Measurements from ENCODE around the gene F3. TPM values are rescaled to one million over a fixed set of nuclear protein-coding genes. Genes with fewer than 3 reads are reported as not detected.

Gene F3
- polyA plus RNA-seq, 2 donors: 28.7 to 39.1 TPM

DNA sequence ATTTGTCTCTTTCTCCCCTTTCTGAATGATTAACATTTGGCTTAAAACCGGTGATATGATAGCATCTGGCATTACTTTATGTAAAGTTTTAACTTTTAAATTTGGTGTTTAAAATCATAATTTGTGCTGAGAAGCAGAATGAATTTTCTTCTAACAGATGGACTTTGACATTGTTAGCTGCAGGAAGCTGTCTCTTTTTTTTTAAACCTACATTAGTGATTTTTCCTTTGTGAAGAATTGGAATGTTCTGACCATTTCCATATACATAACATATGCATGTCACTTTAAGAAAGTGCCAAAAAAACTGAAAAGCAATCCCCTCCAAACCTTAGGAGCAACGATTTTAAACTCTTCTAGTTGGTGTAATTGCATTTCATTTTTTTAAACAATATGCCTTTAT lies 22.2 kb downstream of the F3 start:
- Histone ChIP-seq H3K27me3 (ENCODE audit: control insufficient read depth in 1 of 2, insufficient read depth in 2 of 2, low read length in 2 of 2) (no peaks in the 10 kb centered on the region), H3K4me1 (ENCODE audit: control insufficient read depth in 2 of 2, insufficient read depth in 2 of 2, low read length in 1 of 2) (no peaks in the 10 kb centered on the region), H3K9me3 (ENCODE audit: control insufficient read depth in 2 of 2, insufficient read depth in 1 of 2, low read depth in 1 of 2, low read length in 1 of 2) (no peaks in the 10 kb centered on the region), H3K36me3 (ENCODE audit: control insufficient read depth in 2 of 2, insufficient read depth in 2 of 2, low read length in 1 of 2) (no peaks in the 10 kb centered on the region), H3K4me3 (ENCODE audit: low read depth in 1 of 2, low read length in 2 of 2) (no peak overlapping the region), H3K27ac (ENCODE audit: low read depth in 2 of 2, low read length in 1 of 2) (no peak overlapping the region)
- 62 to 67% methylated on average over 2 of the region's 2 CpGs for WGBS, 2 donors

DNA sequence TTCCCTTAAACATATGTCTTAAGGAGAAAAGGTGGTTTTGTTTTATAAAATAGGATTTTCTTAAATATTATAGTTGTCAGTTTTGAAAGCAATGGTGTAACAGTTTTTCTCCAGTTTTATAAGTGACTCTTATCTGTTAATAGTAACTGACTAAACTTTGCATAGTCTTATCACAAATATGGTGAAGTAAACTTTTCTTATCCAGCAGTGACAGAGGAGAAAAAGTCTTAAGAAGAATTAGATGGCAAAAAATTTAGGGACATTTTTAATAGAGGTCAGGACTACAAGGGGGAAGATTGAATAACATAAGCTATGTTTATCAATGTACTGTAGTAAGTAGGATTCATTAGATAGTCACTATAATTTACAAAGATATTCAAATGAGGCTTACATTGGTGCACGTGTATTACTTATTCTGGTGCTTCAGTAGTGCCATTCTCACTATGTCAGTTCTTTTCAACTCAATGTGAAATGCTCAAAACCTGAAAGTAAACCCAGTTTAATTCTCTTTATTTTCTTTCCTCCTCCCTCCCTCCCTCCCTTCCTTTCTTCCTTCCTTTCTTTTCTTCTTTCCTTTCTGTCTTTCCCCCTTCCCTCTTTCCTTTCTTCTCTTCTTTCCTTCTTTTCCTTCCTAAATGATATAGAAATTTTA lies 26.1 kb downstream of the F3 start:
- Histone ChIP-seq H3K27me3 (ENCODE audit: control insufficient read depth in 1 of 2, insufficient read depth in 2 of 2, low read length in 2 of 2) (no peaks in the 10 kb centered on the region), H3K4me3 (ENCODE audit: low read depth in 1 of 2, low read length in 2 of 2) (no peak overlapping the region), H3K4me1 (ENCODE audit: control insufficient read depth in 2 of 2, insufficient read depth in 2 of 2, low read length in 1 of 2) (no peaks in the 10 kb centered on the region), H3K9me3 (ENCODE audit: control insufficient read depth in 2 of 2, insufficient read depth in 1 of 2, low read depth in 1 of 2, low read length in 1 of 2) (no peaks in the 10 kb centered on the region), H3K27ac (ENCODE audit: low read depth in 2 of 2, low read length in 1 of 2) (no peak overlapping the region), H3K36me3 (ENCODE audit: control insufficient read depth in 2 of 2, insufficient read depth in 2 of 2, low read length in 1 of 2) (no peaks in the 10 kb centered on the region)
- whole genome bisulfite sequencing, 2 donors: 75 to 93% methylated on average over 1 of the region's 1 CpG

DNA sequence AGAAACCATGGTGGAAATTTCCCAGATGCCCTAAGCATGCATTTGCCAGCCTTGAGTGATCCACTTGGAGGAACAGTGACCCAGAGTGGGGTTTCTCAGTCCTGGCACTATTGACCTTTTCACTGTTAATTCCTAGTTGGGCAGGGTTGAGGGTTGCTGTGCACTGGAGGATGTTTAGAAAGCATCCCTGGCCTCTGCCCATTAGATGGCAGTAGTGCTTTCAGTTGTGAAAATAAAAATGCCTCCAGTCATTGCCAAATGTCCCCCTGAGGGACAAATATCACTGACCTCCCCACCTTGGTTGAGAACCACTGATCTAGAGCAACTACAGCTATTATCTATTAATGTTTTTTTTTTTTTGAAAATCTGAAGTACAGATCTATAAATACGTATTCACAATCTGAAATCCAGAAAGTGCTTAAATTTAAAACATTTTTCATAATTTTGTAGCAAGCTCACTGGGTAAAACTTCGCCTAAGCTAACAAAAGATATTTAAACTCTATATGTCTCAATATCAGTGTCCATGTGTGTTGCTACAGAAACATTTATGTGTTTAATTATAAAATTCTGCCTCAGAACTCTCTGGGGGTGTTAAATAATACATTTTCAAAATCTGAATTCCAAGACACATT lies 27.3 kb downstream of the F3 start:
- H3K27ac ChIP-seq (ENCODE audit: low read depth in 2 of 2, low read length in 1 of 2): no peak overlapping the region
- H3K27me3 ChIP-seq (ENCODE audit: control insufficient read depth in 1 of 2, insufficient read depth in 2 of 2, low read length in 2 of 2): no peaks in the 10 kb centered on the region
- H3K4me1 ChIP-seq (ENCODE audit: control insufficient read depth in 2 of 2, insufficient read depth in 2 of 2, low read length in 1 of 2): no peaks in the 10 kb centered on the region
- H3K9me3 ChIP-seq (ENCODE audit: control insufficient read depth in 2 of 2, insufficient read depth in 1 of 2, low read depth in 1 of 2, low read length in 1 of 2): no peaks in the 10 kb centered on the region
- no peaks in the 10 kb centered on the region for H3K36me3 ChIP-seq (ENCODE audit: control insufficient read depth in 2 of 2, insufficient read depth in 2 of 2, low read length in 1 of 2)
- no peak overlapping the region for H3K4me3 ChIP-seq (ENCODE audit: low read depth in 1 of 2, low read length in 2 of 2)
- WGBS, 2 donors: 69 to 75% methylated on average over 2 of the region's 2 CpGs

DNA sequence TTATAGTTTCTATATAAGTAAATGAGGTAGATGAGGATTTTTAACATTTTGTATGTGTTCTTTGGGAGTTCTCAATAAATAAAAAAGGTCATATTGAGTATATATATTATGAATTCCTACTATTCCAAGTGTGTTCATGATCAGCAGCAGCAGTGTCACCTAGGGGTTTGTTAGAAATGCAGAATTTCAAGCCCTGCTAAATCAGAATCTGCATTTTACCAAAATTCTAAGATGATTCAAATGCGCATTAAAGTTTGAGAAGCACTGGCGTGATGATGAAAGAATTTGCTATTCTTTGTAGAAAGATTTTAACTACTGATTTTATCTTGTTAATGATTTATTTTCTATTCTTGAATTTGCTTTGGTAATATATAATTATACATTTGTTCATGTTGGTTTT lies 28.7 kb downstream of the F3 start:
- no peak overlapping the region for H3K27ac ChIP-seq (ENCODE audit: low read depth in 2 of 2, low read length in 1 of 2)
- WGBS, 2 donors: 95 to 97% methylated on average over 2 of the region's 2 CpGs
- H3K4me1 ChIP-seq (ENCODE audit: control insufficient read depth in 2 of 2, insufficient read depth in 2 of 2, low read length in 1 of 2): no peaks in the 10 kb centered on the region
- no peaks in the 10 kb centered on the region for H3K27me3 ChIP-seq (ENCODE audit: control insufficient read depth in 1 of 2, insufficient read depth in 2 of 2, low read length in 2 of 2)
- H3K9me3 ChIP-seq (ENCODE audit: control insufficient read depth in 2 of 2, insufficient read depth in 1 of 2, low read depth in 1 of 2, low read length in 1 of 2): no peaks in the 10 kb centered on the region
- no peaks in the 10 kb centered on the region for H3K36me3 ChIP-seq (ENCODE audit: control insufficient read depth in 2 of 2, insufficient read depth in 2 of 2, low read length in 1 of 2)
- H3K4me3 ChIP-seq (ENCODE audit: low read depth in 1 of 2, low read length in 2 of 2): no peak overlapping the region

DNA sequence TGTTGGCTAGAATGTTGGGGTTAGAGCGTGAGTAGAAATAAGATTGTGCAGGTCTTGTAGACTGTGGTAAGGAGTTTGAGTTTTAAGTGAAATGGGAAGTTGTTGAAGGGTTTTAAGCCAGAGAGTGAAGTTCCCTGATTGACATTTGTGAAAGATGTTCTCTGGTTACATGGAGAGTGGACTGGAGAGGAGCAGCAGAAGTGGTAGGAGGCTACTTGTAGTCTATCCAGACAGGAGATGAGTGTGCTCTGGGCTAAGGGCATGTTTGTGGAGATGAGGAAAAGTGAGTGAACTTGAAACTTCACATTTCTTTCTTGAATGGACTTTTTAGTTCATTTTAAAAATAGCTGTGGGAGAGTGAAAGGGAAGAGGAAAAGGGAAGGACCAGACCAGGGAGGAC lies 37.0 kb downstream of the F3 start:
- Histone ChIP-seq H3K4me3 (ENCODE audit: low read depth in 1 of 2, low read length in 2 of 2) (no peak overlapping the region), H3K9me3 (ENCODE audit: control insufficient read depth in 2 of 2, insufficient read depth in 1 of 2, low read depth in 1 of 2, low read length in 1 of 2) (no peaks in the 10 kb centered on the region), H3K36me3 (ENCODE audit: control insufficient read depth in 2 of 2, insufficient read depth in 2 of 2, low read length in 1 of 2) (peaks cover 0 to 4% of the 10 kb centered on the region in 2 donors), H3K27ac (ENCODE audit: low read depth in 2 of 2, low read length in 1 of 2) (no peak overlapping the region), H3K4me1 (ENCODE audit: control insufficient read depth in 2 of 2, insufficient read depth in 2 of 2, low read length in 1 of 2) (no peaks in the 10 kb centered on the region), H3K27me3 (ENCODE audit: control insufficient read depth in 1 of 2, insufficient read depth in 2 of 2, low read length in 2 of 2) (no peaks in the 10 kb centered on the region)
- 96 to 100% methylated on average over 1 of the region's 1 CpG for WGBS, 2 donors

DNA sequence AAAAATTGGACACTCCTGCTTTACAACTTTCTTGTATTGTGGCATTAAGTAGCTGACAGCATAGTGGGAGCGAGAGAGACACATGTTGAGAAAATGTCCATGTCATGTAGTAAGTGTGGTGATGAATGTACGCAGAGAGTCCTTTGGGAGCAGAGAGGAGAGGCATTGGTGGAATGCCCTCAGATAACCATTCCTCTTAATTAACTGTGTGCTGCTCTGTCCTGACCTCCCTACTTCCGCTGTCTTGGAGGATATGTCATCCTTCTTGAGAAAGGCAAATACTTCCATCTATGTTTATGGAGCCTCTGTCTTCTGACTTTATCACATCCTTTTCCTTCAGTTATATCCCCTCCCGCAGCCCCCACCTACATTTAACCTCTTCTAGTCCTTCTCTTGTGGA lies 38.4 kb downstream of the F3 start:
- Histone ChIP-seq H3K9me3 (ENCODE audit: control insufficient read depth in 2 of 2, insufficient read depth in 1 of 2, low read depth in 1 of 2, low read length in 1 of 2) (no peaks in the 10 kb centered on the region), H3K36me3 (ENCODE audit: control insufficient read depth in 2 of 2, insufficient read depth in 2 of 2, low read length in 1 of 2) (peaks cover 0 to 4% of the 10 kb centered on the region in 2 donors), H3K27me3 (ENCODE audit: control insufficient read depth in 1 of 2, insufficient read depth in 2 of 2, low read length in 2 of 2) (no peaks in the 10 kb centered on the region), H3K4me3 (ENCODE audit: low read depth in 1 of 2, low read length in 2 of 2) (no peak overlapping the region), H3K27ac (ENCODE audit: low read depth in 2 of 2, low read length in 1 of 2) (no peak overlapping the region), H3K4me1 (ENCODE audit: control insufficient read depth in 2 of 2, insufficient read depth in 2 of 2, low read length in 1 of 2) (no peaks in the 10 kb centered on the region)
- 87 to 90% methylated on average over 4 of the region's 4 CpGs for WGBS, 2 donors

DNA sequence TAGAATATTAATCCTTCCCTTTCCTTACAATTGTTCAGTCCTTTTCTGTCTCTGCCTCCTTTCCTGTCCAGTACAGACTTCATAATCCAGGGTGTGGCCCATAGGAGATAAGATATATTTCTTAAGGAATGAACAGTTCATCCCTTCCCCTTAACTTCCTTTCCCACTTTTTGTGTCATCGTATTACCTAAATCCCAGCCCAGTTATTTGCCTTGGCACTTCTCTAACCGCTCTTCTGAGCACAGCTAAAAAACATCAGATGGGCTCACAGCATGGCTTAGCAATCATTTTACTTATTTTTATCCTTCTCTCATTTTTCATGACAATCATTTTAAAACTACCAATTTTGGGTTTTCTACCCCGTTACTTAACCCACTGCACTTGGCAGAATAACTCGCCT lies 39.6 kb downstream of the F3 start:
- H3K4me3 ChIP-seq (ENCODE audit: low read depth in 1 of 2, low read length in 2 of 2): no peak overlapping the region
- WGBS, 2 donors: 90 to 91% methylated on average over 4 of the region's 4 CpGs
- H3K27ac ChIP-seq (ENCODE audit: low read depth in 2 of 2, low read length in 1 of 2): no peak overlapping the region
- H3K27me3 ChIP-seq (ENCODE audit: control insufficient read depth in 1 of 2, insufficient read depth in 2 of 2, low read length in 2 of 2): no peaks in the 10 kb centered on the region
- no peaks in the 10 kb centered on the region for H3K4me1 ChIP-seq (ENCODE audit: control insufficient read depth in 2 of 2, insufficient read depth in 2 of 2, low read length in 1 of 2)
- peaks cover 0 to 4% of the 10 kb centered on the region in 2 donors for H3K36me3 ChIP-seq (ENCODE audit: control insufficient read depth in 2 of 2, insufficient read depth in 2 of 2, low read length in 1 of 2)
- H3K9me3 ChIP-seq (ENCODE audit: control insufficient read depth in 2 of 2, insufficient read depth in 1 of 2, low read depth in 1 of 2, low read length in 1 of 2): no peaks in the 10 kb centered on the region

DNA sequence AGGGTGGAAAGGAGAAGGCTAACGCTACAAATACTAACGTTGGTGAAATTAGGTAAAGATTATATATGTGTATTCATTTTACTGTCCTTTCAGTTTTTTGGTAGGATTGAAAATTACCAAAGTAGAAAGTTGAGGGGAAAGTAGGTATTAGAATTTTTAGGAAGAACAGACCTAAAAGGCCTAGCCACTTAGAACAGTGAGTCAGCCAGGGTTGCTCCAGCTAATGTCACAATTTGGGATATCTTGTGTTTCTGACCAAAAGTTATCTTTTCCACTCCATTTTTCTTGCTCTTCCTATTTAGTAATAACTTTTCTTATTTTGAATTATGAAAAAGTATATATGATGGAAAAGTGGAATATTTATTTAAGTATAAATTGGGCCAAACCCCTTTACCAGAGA lies 40.1 kb downstream of the F3 start:
- Histone ChIP-seq H3K27me3 (ENCODE audit: control insufficient read depth in 1 of 2, insufficient read depth in 2 of 2, low read length in 2 of 2) (no peaks in the 10 kb centered on the region), H3K9me3 (ENCODE audit: control insufficient read depth in 2 of 2, insufficient read depth in 1 of 2, low read depth in 1 of 2, low read length in 1 of 2) (no peaks in the 10 kb centered on the region), H3K4me1 (ENCODE audit: control insufficient read depth in 2 of 2, insufficient read depth in 2 of 2, low read length in 1 of 2) (no peaks in the 10 kb centered on the region), H3K36me3 (ENCODE audit: control insufficient read depth in 2 of 2, insufficient read depth in 2 of 2, low read length in 1 of 2) (peaks cover 0 to 3% of the 10 kb centered on the region in 2 donors), H3K27ac (ENCODE audit: low read depth in 2 of 2, low read length in 1 of 2) (no peak overlapping the region), H3K4me3 (ENCODE audit: low read depth in 1 of 2, low read length in 2 of 2) (no peak overlapping the region)
- 83 to 89% methylated on average over 2 of the region's 2 CpGs for WGBS, 2 donors

DNA sequence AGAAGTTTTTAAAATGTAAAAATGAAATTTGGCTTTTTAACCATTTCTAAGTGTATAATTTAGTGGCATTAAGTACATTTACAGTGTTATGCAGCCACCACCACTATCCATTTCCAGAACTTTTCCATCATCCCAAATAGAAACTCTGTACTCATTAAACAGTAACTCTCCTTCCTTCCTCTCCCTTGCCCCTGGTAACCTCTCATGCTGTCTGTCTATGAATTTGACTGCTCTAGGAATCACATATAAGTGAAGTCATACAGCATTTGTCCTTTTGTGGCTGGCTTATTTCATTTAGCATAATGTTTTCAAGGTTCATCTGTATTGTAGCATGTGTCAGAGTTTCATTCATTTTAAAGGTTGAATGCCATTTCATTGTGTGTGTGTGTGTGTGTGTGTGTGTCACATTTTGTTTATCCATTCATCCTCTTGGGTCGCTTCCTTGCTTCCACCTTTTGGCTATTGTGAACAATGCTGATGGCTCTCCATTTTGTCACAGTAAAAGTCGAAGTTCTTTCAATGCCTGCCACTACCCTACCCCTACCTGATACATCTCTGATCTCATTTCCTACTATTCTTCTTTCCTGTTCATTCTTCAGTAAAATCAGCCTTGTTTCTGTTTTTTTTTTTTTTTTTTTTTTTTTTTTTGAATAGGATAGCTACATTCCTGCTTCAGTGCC lies 45.3 kb downstream of the F3 start:
- Histone ChIP-seq H3K27me3 (ENCODE audit: control insufficient read depth in 1 of 2, insufficient read depth in 2 of 2, low read length in 2 of 2) (no peaks in the 10 kb centered on the region), H3K4me3 (ENCODE audit: low read depth in 1 of 2, low read length in 2 of 2) (no peak overlapping the region), H3K36me3 (ENCODE audit: control insufficient read depth in 2 of 2, insufficient read depth in 2 of 2, low read length in 1 of 2) (peaks cover 0 to 2% of the 10 kb centered on the region in 2 donors), H3K4me1 (ENCODE audit: control insufficient read depth in 2 of 2, insufficient read depth in 2 of 2, low read length in 1 of 2) (no peaks in the 10 kb centered on the region), H3K9me3 (ENCODE audit: control insufficient read depth in 2 of 2, insufficient read depth in 1 of 2, low read depth in 1 of 2, low read length in 1 of 2) (no peaks in the 10 kb centered on the region), H3K27ac (ENCODE audit: low read depth in 2 of 2, low read length in 1 of 2) (no peak overlapping the region)
- WGBS, 2 donors: 83 to 85% methylated on average over 2 of the region's 2 CpGs

Measured in esophagus (tissue), 2 donors.